Measurements from ENCODE around the gene C6orf132.

The C6orf132 gene

GRCh38 chr6:42135722-42136121, 6.7 kb downstream of the C6orf132 start:
- H3K4me3 ChIP-seq (ENCODE audit: low read depth, low read length), result no peak overlapping the region

- H3K4me3 ChIP-seq (ENCODE audit: low read depth, low read length), result no peak overlapping the region
Observed at GRCh38 chr6:42135161-42135560, 7.3 kb downstream of the C6orf132 start.

GRCh38 chr6:42133926-42134325, 8.5 kb downstream of the C6orf132 start:
- no peak overlapping the region for H3K4me3 ChIP-seq (ENCODE audit: low read depth, low read length)

- no peak overlapping the region for H3K4me3 ChIP-seq (ENCODE audit: low read depth, low read length)
Observed at GRCh38 chr6:42131531-42131930, 10.9 kb downstream of the C6orf132 start.

GRCh38 chr6:42129360-42129676, 13.1 kb downstream of the C6orf132 start:
- no peak overlapping the region for H3K4me3 ChIP-seq (ENCODE audit: low read depth, low read length)

- no peak overlapping the region for H3K4me3 ChIP-seq (ENCODE audit: low read depth, low read length)
Observed at GRCh38 chr6:42128460-42129359, 13.7 kb downstream of the C6orf132 start.

GRCh38 chr6:42125663-42126062, 16.8 kb downstream of the C6orf132 start:
- no peak overlapping the region for H3K4me3 ChIP-seq (ENCODE audit: low read depth, low read length)

- no peak overlapping the region for H3K4me3 ChIP-seq (ENCODE audit: low read depth, low read length)
Observed at GRCh38 chr6:42125231-42125630, 17.2 kb downstream of the C6orf132 start.

- no peak overlapping the region for H3K4me3 ChIP-seq (ENCODE audit: low read depth, low read length)
Observed at GRCh38 chr6:42124223-42124836, 18.1 kb downstream of the C6orf132 start.

GRCh38 chr6:42123379-42124103, 18.9 kb downstream of the C6orf132 start:
- H3K4me3 ChIP-seq (ENCODE audit: low read depth, low read length), result no peak overlapping the region

- no peak overlapping the region for H3K4me3 ChIP-seq (ENCODE audit: low read depth, low read length)
Observed at GRCh38 chr6:42120895-42121865, 21.2 kb downstream of the C6orf132 start.

GRCh38 chr6:42118162-42119001, 24.0 kb downstream of the C6orf132 start:
- H3K4me3 ChIP-seq (ENCODE audit: low read depth, low read length), result no peak overlapping the region

GRCh38 chr6:42117843-42118161, 24.6 kb downstream of the C6orf132 start:
- H3K4me3 ChIP-seq (ENCODE audit: low read depth, low read length), result no peak overlapping the region

GRCh38 chr6:42113936-42114636, 28.3 kb downstream of the C6orf132 start:
- H3K4me3 ChIP-seq (ENCODE audit: low read depth, low read length), result no peak overlapping the region

- no peak overlapping the region for H3K4me3 ChIP-seq (ENCODE audit: low read depth, low read length)
Observed at GRCh38 chr6:42112351-42112750, 30.1 kb downstream of the C6orf132 start.

- no peak overlapping the region for H3K4me3 ChIP-seq (ENCODE audit: low read depth, low read length)
Observed at GRCh38 chr6:42110683-42111082, 31.7 kb downstream of the C6orf132 start.

GRCh38 chr6:42108071-42108470, 34.3 kb downstream of the C6orf132 start:
- no peak overlapping the region for H3K4me3 ChIP-seq (ENCODE audit: low read depth, low read length)

GRCh38 chr6:42106112-42107023, 36.1 kb downstream of the C6orf132 start:
- no peak overlapping the region for H3K4me3 ChIP-seq (ENCODE audit: low read depth, low read length)

Data from iPS-11a (cell line).